Gastrocnemius medialis (tissue), 4 donors: ENCODE measurements around the gene RGS14. TPM values are rescaled to one million over a fixed set of nuclear protein-coding genes. Genes with fewer than 3 reads are reported as not detected.

ENCODE experiments used
- ATAC-seq, 2 donors: fragments of 150-250 bp; one replicate each; pipeline ENCODE4 v1.9.1; 2016
- DNase-seq, 2 donors: peaks; one replicate each; pipeline ENCODE4 v3.0.0-alpha.2; 2019
- H3K27ac ChIP-seq, 4 donors: fragments of 200-600 bp; sonication (generic); 1 replicate in 1 of 4; 2 replicates in 3 of 4; pipeline ENCODE4 v1.5.1; 2016 to 2018; ENCODE audit warnings: mild to moderate bottlenecking in 2 of 4, moderate library complexity in 1 of 4
- H3K27me3 ChIP-seq, 3 donors: fragments of 200-600 bp; sonication (generic) in 2 of 3; 1 replicate in 1 of 3; 2 replicates in 2 of 3; pipeline versions ENCODE4 v1.5.1 to v1.6.0; 2016 to 2019; ENCODE audit warnings: mild to moderate bottlenecking in 1 of 3, moderate library complexity in 1 of 3
- H3K36me3 ChIP-seq, 2 donors: fragments of 200-600 bp; sonication (generic) in 1 of 2; one replicate each; pipeline ENCODE4 v1.5.1; 2017 to 2018
- H3K4me1 ChIP-seq, 2 donors: fragments of 200-600 bp; sonication (generic) in 1 of 2; one replicate each; pipeline ENCODE4 v1.5.1; 2016 to 2017; ENCODE audit warnings: mild to moderate bottlenecking in 2 of 2
- H3K4me3 ChIP-seq, 4 donors: fragments of 200-600 bp; sonication (generic) in 3 of 4; 1 replicate in 1 of 4; 2 replicates in 3 of 4; pipeline ENCODE4 v1.5.1; 2016 to 2019; ENCODE audit warnings: mild to moderate bottlenecking in 2 of 4
- H3K9me3 ChIP-seq, 3 donors: fragments of 200-600 bp; sonication (generic) in 2 of 3; 1 replicate in 1 of 3; 2 replicates in 2 of 3; pipeline ENCODE4 v1.5.1; 2016 to 2019
- POLR2A ChIP-seq, 2 donors: fragments of 450-650 bp; IDR thresholded peaks; one replicate each; pipeline ENCODE4 v1.6.1; 2017; ENCODE audit warnings: antibody characterized with exemption in 2 of 2, mild to moderate bottlenecking in 2 of 2, moderate library complexity in 2 of 2
- in situ Hi-C, 4 donors: fragments of 200-750 bp; cut with MboI; loops; one replicate each; pipeline versions ENCODE4 v1.15.0 to v1.8.0; 2017; ENCODE audit warnings: low sequenced_read_pairs in 4 of 4
- intact Hi-C: fragments of 100-400 bp; cut with DNase I; formaldehyde crosslinking; loops from one replicate; pipeline ENCODE4 v1.15.1; 2023; ENCODE audit warnings: low total_unique reads
- total RNA-seq, 4 donors: library from RNA; depleted of rRNA; stranded (reverse); fragments of >200 nt; gene quantifications; one replicate each; pipeline versions ENCODE4 v1.1.0 to v1.2.3, GENCODE V29; 2016
- TF ChIP-seq, protein P1 (sequence below), 5 experiments: fragments of 450-650 bp in 3 of 5; fragments of 200-600 bp in 2 of 5; sonication (generic) in 2 of 5; IDR thresholded peaks in 4 of 5; conservative IDR thresholded peaks in 1 of 5; 1 replicate in 4 of 5; 2 replicates in 1 of 5; pipeline ENCODE4 v1.5.1; 2016 to 2019; ENCODE audit warnings: antibody characterized with exemption in 5 of 5, mild to moderate bottlenecking in 3 of 5, moderate library complexity in 3 of 5

Gene RGS14
- total RNA-seq, 4 donors from 2014 or later, result 1.6 to 25.9 (median 5.0) TPM

DNA sequence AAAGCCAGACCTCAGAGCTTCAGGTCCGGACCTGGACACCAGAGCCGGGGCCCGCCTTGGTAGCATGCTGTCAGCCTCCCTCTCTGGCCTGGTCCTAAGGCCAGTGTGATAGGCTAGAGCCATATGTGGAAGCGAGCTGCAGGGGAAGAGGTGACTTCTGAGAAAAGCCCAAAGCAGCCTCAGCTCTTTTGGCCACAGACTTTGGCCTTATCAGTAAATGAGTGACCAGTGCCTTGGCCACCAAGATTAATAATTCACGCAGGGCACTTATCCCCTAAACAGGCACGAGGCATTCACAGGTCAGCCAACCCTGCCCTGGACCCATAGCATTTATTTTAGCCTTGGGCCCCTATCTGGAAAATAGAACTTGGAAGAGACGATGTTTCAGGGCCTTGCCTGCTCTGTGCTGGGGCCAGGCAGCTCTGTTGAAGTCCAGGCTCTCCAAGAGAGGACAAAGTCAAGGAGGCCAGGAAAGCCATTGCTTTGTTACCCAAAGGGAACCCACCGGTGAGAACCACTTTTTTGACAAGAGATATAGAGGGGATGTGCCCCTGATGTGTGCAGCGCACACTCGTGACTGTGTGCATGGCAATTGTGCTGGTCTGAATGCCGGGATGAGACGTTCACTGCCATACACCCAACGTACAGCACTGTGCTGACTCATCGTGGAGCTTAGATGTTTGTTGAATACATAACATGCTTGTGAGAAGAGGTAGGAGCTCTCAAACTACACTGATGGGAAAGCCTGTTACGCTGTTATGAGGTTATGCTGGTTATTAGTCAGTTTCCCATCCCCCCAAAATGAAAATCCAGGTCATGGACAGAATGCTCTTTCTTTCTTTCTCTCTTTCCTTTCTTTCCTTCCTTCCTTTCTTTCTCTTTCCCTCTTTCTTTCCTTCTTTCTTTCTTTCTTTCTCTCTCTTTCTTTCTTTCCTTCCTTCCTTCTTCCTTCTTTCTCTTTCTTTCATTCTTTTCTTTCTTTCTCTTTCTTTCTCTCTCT is 21.5 kb downstream of the RGS14 start:
- Histone ChIP-seq H3K27me3 (no peaks in the 10 kb centered on the region), H3K36me3 (no peaks in the 10 kb centered on the region), H3K27ac (no peak overlapping the region), H3K4me3 (no peak overlapping the region), H3K9me3 (no peaks in the 10 kb centered on the region), H3K4me1 (peaks cover 4 to 10% of the 10 kb centered on the region in 2 donors)
- intact Hi-C loops, result no loop called here
- ATAC-seq, result no peak
- DNase-seq, result no peak
- no peak for TF ChIP-seq POLR2A (IDR thresholded peaks at IDR 0.05)
- TF ChIP-seq, protein P1, sequence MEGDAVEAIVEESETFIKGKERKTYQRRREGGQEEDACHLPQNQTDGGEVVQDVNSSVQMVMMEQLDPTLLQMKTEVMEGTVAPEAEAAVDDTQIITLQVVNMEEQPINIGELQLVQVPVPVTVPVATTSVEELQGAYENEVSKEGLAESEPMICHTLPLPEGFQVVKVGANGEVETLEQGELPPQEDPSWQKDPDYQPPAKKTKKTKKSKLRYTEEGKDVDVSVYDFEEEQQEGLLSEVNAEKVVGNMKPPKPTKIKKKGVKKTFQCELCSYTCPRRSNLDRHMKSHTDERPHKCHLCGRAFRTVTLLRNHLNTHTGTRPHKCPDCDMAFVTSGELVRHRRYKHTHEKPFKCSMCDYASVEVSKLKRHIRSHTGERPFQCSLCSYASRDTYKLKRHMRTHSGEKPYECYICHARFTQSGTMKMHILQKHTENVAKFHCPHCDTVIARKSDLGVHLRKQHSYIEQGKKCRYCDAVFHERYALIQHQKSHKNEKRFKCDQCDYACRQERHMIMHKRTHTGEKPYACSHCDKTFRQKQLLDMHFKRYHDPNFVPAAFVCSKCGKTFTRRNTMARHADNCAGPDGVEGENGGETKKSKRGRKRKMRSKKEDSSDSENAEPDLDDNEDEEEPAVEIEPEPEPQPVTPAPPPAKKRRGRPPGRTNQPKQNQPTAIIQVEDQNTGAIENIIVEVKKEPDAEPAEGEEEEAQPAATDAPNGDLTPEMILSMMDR (IDR thresholded peaks at IDR 0.05 in 4 of 5, conservative IDR thresholded peaks at IDR 0.05 in 1 of 5), result no peak
- in situ Hi-C loops, result loop anchor here in 1 of 4 donors (25.0 kb wide), 1 partner anchor 133 kb away; the partner anchor contains the start of genes DDX41 and DOK3

GRCh38 chr5:177380805-177381126 is 23.0 kb downstream of the RGS14 start:
- no peaks in the 10 kb centered on the region for H3K27me3 ChIP-seq
- intact Hi-C loops, result no loop called here

GRCh38 chr5:177382423-177383029 is 24.8 kb downstream of the RGS14 start:
- DNase-seq (no peak), ATAC-seq (no peak)
- Histone ChIP-seq H3K36me3 (no peaks in the 10 kb centered on the region), H3K4me1 (peaks cover 4 to 10% of the 10 kb centered on the region in 2 donors), H3K9me3 (no peaks in the 10 kb centered on the region), H3K27ac (no peak overlapping the region), H3K27me3 (no peaks in the 10 kb centered on the region), H3K4me3 (no peak overlapping the region)
- in situ Hi-C loops (loop anchor here in 2 of 4 donors (10.0 to 25.0 kb wide), 2 partner anchors 122 to 130 kb away; partner anchors contain the start of genes DOK3 (in 2 of the 2) and DDX41 (in 1 of the 2)), intact Hi-C loops (no loop called here)
- no peak for TF ChIP-seq POLR2A (IDR thresholded peaks at IDR 0.05)
- TF ChIP-seq, protein P1 (IDR thresholded peaks at IDR 0.05 in 4 of 5, conservative IDR thresholded peaks at IDR 0.05 in 1 of 5), result no peak

More at GRCh38 chr5:177380805-177381126, 23.0 kb downstream of the RGS14 start:
- in situ Hi-C loops, result loop anchor here in 2 of 4 donors (10.0 to 25.0 kb wide), 2 partner anchors 124 to 132 kb away; partner anchors contain the start of genes DOK3 (in 2 of the 2) and DDX41 (in 1 of the 2)
- TF ChIP-seq, protein P1 (IDR thresholded peaks at IDR 0.05 in 4 of 5, conservative IDR thresholded peaks at IDR 0.05 in 1 of 5), result no peak
- TF ChIP-seq POLR2A (IDR thresholded peaks at IDR 0.05), result no peak
- H3K4me1 ChIP-seq, result peaks cover 4 to 10% of the 10 kb centered on the region in 2 donors
- no peaks in the 10 kb centered on the region for H3K36me3 ChIP-seq
- ATAC-seq (no peak), DNase-seq (no peak)
- H3K4me3 ChIP-seq, result no peak overlapping the region
- no peaks in the 10 kb centered on the region for H3K9me3 ChIP-seq
- no peak overlapping the region for H3K27ac ChIP-seq

DNA sequence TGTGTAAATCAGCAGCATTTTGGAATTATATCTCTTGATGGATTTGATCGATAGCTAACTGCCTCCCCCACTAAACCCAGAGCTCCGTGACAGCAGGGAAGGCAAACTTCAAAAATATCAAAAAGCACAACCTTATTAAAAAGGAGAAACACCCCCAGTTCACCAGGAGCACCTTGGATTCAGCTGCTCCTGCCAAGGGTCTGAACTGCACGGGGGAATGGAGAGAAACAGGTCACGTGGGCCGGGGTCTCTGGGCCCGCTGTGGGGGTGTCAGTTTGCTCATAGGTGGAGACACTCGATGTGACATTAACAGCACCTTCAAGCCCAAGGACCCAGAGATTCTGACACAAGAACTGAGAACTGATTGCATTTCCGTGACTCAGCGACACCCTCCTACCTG is 25.5 kb downstream of the RGS14 start:
- in situ Hi-C loops (loop anchor here in 2 of 4 donors (10.0 to 25.0 kb wide), 2 partner anchors 122 to 129 kb away; partner anchors contain the start of genes DOK3 (in 2 of the 2) and DDX41 (in 1 of the 2)), intact Hi-C loops (no loop called here)
- Histone ChIP-seq H3K36me3 (no peaks in the 10 kb centered on the region), H3K27me3 (no peaks in the 10 kb centered on the region), H3K4me1 (peaks cover 4 to 10% of the 10 kb centered on the region in 2 donors), H3K9me3 (no peaks in the 10 kb centered on the region), H3K4me3 (no peak overlapping the region), H3K27ac (no peak overlapping the region)
- no peak for DNase-seq
- no peak for ATAC-seq
- no peak for TF ChIP-seq POLR2A (IDR thresholded peaks at IDR 0.05)
- TF ChIP-seq, protein P1 (IDR thresholded peaks at IDR 0.05 in 4 of 5, conservative IDR thresholded peaks at IDR 0.05 in 1 of 5), result no peak
